Measurements from ENCODE around the gene TRAM2.

The TRAM2 gene

DNA sequence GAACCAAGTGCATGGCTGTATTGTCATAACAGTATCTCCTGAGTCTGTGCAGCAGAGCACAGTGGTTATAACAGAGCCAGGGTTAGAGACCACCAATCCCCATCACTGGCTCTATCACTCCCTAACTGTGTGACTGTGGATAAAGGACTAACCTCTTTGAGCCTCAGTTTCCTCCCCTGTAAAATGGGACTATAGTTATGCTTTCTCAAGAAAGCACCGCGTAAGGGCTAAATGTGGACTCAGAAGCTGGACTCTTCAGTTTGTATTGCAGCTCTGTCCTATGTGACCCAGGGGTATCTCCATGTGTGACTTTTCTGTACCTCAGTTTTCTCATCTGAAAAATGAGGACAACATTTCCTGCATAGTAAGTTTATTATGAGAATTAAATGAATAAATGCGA lies 59.9 kb downstream of the TRAM2 start:
- peaks cover 58% of the 10 kb centered on the region for H3K79me2 ChIP-seq (ENCODE audit: insufficient read depth, low read length)
- no peak overlapping the region for H3K9ac ChIP-seq (ENCODE audit: low read depth, low read length, poor library complexity, severe bottlenecking)
- H3F3A ChIP-seq (ENCODE audit: low read depth) = no peaks in the 10 kb centered on the region
- H2AFZ ChIP-seq (ENCODE audit: low read length) = no peak overlapping the region
- peaks cover 13% of the 10 kb centered on the region for H3K4me1 ChIP-seq (ENCODE audit: insufficient read depth, low read length, poor library complexity, severe bottlenecking)
- peaks cover 9% of the 10 kb centered on the region for H4K20me1 ChIP-seq (ENCODE audit: insufficient read depth, low read length, poor library complexity, severe bottlenecking)
- no peak for TF ChIP-seq EZH2phosphoT487 (IDR thresholded peaks at IDR 0.05; ENCODE audit: borderline replicate concordance)
- TF ChIP-seq, protein P1, sequence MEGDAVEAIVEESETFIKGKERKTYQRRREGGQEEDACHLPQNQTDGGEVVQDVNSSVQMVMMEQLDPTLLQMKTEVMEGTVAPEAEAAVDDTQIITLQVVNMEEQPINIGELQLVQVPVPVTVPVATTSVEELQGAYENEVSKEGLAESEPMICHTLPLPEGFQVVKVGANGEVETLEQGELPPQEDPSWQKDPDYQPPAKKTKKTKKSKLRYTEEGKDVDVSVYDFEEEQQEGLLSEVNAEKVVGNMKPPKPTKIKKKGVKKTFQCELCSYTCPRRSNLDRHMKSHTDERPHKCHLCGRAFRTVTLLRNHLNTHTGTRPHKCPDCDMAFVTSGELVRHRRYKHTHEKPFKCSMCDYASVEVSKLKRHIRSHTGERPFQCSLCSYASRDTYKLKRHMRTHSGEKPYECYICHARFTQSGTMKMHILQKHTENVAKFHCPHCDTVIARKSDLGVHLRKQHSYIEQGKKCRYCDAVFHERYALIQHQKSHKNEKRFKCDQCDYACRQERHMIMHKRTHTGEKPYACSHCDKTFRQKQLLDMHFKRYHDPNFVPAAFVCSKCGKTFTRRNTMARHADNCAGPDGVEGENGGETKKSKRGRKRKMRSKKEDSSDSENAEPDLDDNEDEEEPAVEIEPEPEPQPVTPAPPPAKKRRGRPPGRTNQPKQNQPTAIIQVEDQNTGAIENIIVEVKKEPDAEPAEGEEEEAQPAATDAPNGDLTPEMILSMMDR (conservative IDR thresholded peaks at IDR 0.05; ENCODE audit: low read length) = no peak
- H3K4me3 ChIP-seq (ENCODE audit: low read length, poor library complexity, severe bottlenecking) = no peak overlapping the region
- peaks cover 80% of the 10 kb centered on the region for H3K36me3 ChIP-seq (ENCODE audit: insufficient read depth, low read length)
- no peaks in the 10 kb centered on the region for H3K27me3 ChIP-seq (ENCODE audit: insufficient read depth, low read length, poor library complexity, severe bottlenecking)
- no peaks in the 10 kb centered on the region for H3K9me2 ChIP-seq (replicated peaks; ENCODE audit: low read depth, low read length)
- no peak overlapping the region for H3K4me2 ChIP-seq (ENCODE audit: low read depth, low read length, poor library complexity, severe bottlenecking)
- H3K9me3 ChIP-seq (ENCODE audit: insufficient read depth, low read depth, low read length) = no peaks in the 10 kb centered on the region

- no peak overlapping the region for H2AFZ ChIP-seq (ENCODE audit: low read length)
- H3K9ac ChIP-seq (ENCODE audit: low read depth, low read length, poor library complexity, severe bottlenecking) = no peak overlapping the region
- H3K9me3 ChIP-seq (ENCODE audit: insufficient read depth, low read depth, low read length) = no peaks in the 10 kb centered on the region
- peaks cover 55% of the 10 kb centered on the region for H3K79me2 ChIP-seq (ENCODE audit: insufficient read depth, low read length)
- peaks cover 9% of the 10 kb centered on the region for H4K20me1 ChIP-seq (ENCODE audit: insufficient read depth, low read length, poor library complexity, severe bottlenecking)
- H3F3A ChIP-seq (ENCODE audit: low read depth) = no peaks in the 10 kb centered on the region
- no peaks in the 10 kb centered on the region for H3K9me2 ChIP-seq (replicated peaks; ENCODE audit: low read depth, low read length)
- H3K4me2 ChIP-seq (ENCODE audit: low read depth, low read length, poor library complexity, severe bottlenecking) = no peak overlapping the region
- no peak overlapping the region for H3K4me3 ChIP-seq (ENCODE audit: low read length, poor library complexity, severe bottlenecking)
- no peaks in the 10 kb centered on the region for H3K27me3 ChIP-seq (ENCODE audit: insufficient read depth, low read length, poor library complexity, severe bottlenecking)
- H3K36me3 ChIP-seq (ENCODE audit: insufficient read depth, low read length) = peaks cover 87% of the 10 kb centered on the region
- H3K4me1 ChIP-seq (ENCODE audit: insufficient read depth, low read length, poor library complexity, severe bottlenecking) = peaks cover 11% of the 10 kb centered on the region
- no peak for TF ChIP-seq EZH2phosphoT487 (IDR thresholded peaks at IDR 0.05; ENCODE audit: borderline replicate concordance)
- TF ChIP-seq, protein P1 (conservative IDR thresholded peaks at IDR 0.05; ENCODE audit: low read length) = no peak
These were observed 60.6 kb downstream of the TRAM2 start for GRCh38 chr6:52516269-52516668.

DNA sequence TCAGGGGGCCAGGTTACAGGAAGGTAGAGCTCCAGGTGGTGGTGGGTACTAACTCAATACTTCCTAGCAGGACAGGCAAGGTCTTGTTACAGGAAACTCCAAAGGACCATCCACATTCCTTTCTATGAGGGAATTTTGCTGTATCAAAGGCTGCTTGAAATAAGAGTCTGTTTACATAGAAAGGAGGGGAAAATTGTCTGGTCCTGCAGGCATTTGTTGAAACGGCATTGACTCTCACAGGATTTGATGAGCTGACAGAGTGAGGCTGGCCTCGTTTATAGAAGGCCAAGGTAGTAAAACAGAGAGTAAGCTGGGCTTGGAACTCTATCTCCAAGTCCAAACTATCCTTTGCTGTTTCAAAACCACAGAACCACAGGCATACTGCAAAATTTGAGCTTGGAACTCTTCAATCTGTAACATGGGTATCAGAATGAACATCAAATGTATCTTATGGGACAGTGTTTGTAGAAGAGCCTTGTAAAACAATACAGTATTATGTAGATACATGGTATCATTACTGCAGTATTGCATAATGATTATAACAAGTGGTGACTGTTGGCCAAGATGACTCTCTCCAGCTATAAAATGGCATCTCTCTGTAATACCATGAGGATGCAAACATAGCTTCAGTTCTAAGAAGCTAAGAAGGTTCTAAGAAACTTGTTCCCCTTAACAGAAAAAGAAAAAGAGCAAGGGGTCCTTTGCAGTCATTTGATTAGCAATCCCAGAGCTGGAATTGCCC lies 61.5 kb downstream of the TRAM2 start:
- no peak overlapping the region for H3K4me3 ChIP-seq (ENCODE audit: low read length, poor library complexity, severe bottlenecking)
- H3K4me1 ChIP-seq (ENCODE audit: insufficient read depth, low read length, poor library complexity, severe bottlenecking) = peaks cover 11% of the 10 kb centered on the region
- peaks cover 46% of the 10 kb centered on the region for H3K79me2 ChIP-seq (ENCODE audit: insufficient read depth, low read length)
- H3F3A ChIP-seq (ENCODE audit: low read depth) = no peaks in the 10 kb centered on the region
- H3K27me3 ChIP-seq (ENCODE audit: insufficient read depth, low read length, poor library complexity, severe bottlenecking) = no peaks in the 10 kb centered on the region
- no peak overlapping the region for H2AFZ ChIP-seq (ENCODE audit: low read length)
- no peaks in the 10 kb centered on the region for H3K9me3 ChIP-seq (ENCODE audit: insufficient read depth, low read depth, low read length)
- H4K20me1 ChIP-seq (ENCODE audit: insufficient read depth, low read length, poor library complexity, severe bottlenecking) = peaks cover 9% of the 10 kb centered on the region
- H3K9ac ChIP-seq (ENCODE audit: low read depth, low read length, poor library complexity, severe bottlenecking) = no peak overlapping the region
- H3K4me2 ChIP-seq (ENCODE audit: low read depth, low read length, poor library complexity, severe bottlenecking) = no peak overlapping the region
- no peaks in the 10 kb centered on the region for H3K9me2 ChIP-seq (replicated peaks; ENCODE audit: low read depth, low read length)
- peaks cover 93% of the 10 kb centered on the region for H3K36me3 ChIP-seq (ENCODE audit: insufficient read depth, low read length)
- TF ChIP-seq, protein P1 (conservative IDR thresholded peaks at IDR 0.05; ENCODE audit: low read length) = no peak
- no peak for TF ChIP-seq EZH2phosphoT487 (IDR thresholded peaks at IDR 0.05; ENCODE audit: borderline replicate concordance)
